Fibroblast of skin of right quadriceps (primary cell): Measurements from ENCODE around the gene ARF5.

ENCODE experiments used
- DNase-seq: peaks from one replicate; pipeline ENCODE4 v3.0.0-alpha.2; 2013

Gene ARF5

GRCh38 chr7:127638197-127638596 lies 50.0 kb downstream of the ARF5 start:
- DNase-seq, result no peak
